Measurements from ENCODE around the gene UNC119B. TPM values are rescaled to one million over a fixed set of nuclear protein-coding genes. Genes with fewer than 3 reads are reported as not detected.

UNC119B gene
- total and polyA plus RNA-seq, 2 donors, result 9.3 to 12.0 TPM

GRCh38 chr12:120739031-120739762, 28.9 kb downstream of the UNC119B start:
- 97% methylated on average over 38 of the region's 38 CpGs for WGBS
- Histone ChIP-seq H3K36me3 (ENCODE audit: control insufficient read depth in 2 of 2, insufficient read depth in 2 of 2, low read length in 1 of 2) (peaks cover 2 to 24% of the 10 kb centered on the region in 2 donors), H3K27me3 (ENCODE audit: control insufficient read depth in 2 of 2, insufficient read depth in 1 of 2, low read length in 1 of 2) (no peaks in the 10 kb centered on the region), H3K9me3 (ENCODE audit: control insufficient read depth in 2 of 2, insufficient read depth in 1 of 2, low read length in 1 of 2) (no peaks in the 10 kb centered on the region), H3K27ac (ENCODE audit: low read depth in 1 of 2, low read length in 1 of 2) (no peak overlapping the region), H3K4me3 (ENCODE audit: low read length in 2 of 2) (no peak overlapping the region), H3K4me1 (ENCODE audit: control insufficient read depth in 2 of 2, insufficient read depth in 2 of 2, low read length in 2 of 2) (no peaks in the 10 kb centered on the region)
- DNase-seq (ENCODE audit: low read depth in 6 of 9, low spot score in 9 of 9), result no peak

GRCh38 chr12:120739821-120740613, 29.8 kb downstream of the UNC119B start:
- WGBS, result 93% methylated on average over 16 of the region's 16 CpGs
- H3K4me3 ChIP-seq (ENCODE audit: low read length in 2 of 2), result no peak overlapping the region
- H3K4me1 ChIP-seq (ENCODE audit: control insufficient read depth in 2 of 2, insufficient read depth in 2 of 2, low read length in 2 of 2), result no peaks in the 10 kb centered on the region
- peaks cover 2 to 23% of the 10 kb centered on the region in 2 donors for H3K36me3 ChIP-seq (ENCODE audit: control insufficient read depth in 2 of 2, insufficient read depth in 2 of 2, low read length in 1 of 2)
- DNase-seq (ENCODE audit: low read depth in 6 of 9, low spot score in 9 of 9), result no peak
- H3K9me3 ChIP-seq (ENCODE audit: control insufficient read depth in 2 of 2, insufficient read depth in 1 of 2, low read length in 1 of 2), result no peaks in the 10 kb centered on the region
- peak overlapping the region in 1 of 2 donors; percentile 5 for H3K27ac ChIP-seq (ENCODE audit: low read depth in 1 of 2, low read length in 1 of 2)
- no peaks in the 10 kb centered on the region for H3K27me3 ChIP-seq (ENCODE audit: control insufficient read depth in 2 of 2, insufficient read depth in 1 of 2, low read length in 1 of 2)

GRCh38 chr12:120740871-120741270, 30.6 kb downstream of the UNC119B start:
- Histone ChIP-seq H3K27ac (ENCODE audit: low read depth in 1 of 2, low read length in 1 of 2) (no peak overlapping the region), H3K9me3 (ENCODE audit: control insufficient read depth in 2 of 2, insufficient read depth in 1 of 2, low read length in 1 of 2) (no peaks in the 10 kb centered on the region), H3K4me3 (ENCODE audit: low read length in 2 of 2) (no peak overlapping the region), H3K27me3 (ENCODE audit: control insufficient read depth in 2 of 2, insufficient read depth in 1 of 2, low read length in 1 of 2) (no peaks in the 10 kb centered on the region), H3K4me1 (ENCODE audit: control insufficient read depth in 2 of 2, insufficient read depth in 2 of 2, low read length in 2 of 2) (no peaks in the 10 kb centered on the region), H3K36me3 (ENCODE audit: control insufficient read depth in 2 of 2, insufficient read depth in 2 of 2, low read length in 1 of 2) (peaks cover 2 to 23% of the 10 kb centered on the region in 2 donors)
- WGBS, result 98% methylated on average over 15 of the region's 15 CpGs
- DNase-seq (ENCODE audit: low read depth in 6 of 9, low spot score in 9 of 9), result no peak

- H3K27ac ChIP-seq (ENCODE audit: low read depth in 1 of 2, low read length in 1 of 2), result no peak overlapping the region
- H3K4me3 ChIP-seq (ENCODE audit: low read length in 2 of 2), result no peak overlapping the region
- H3K36me3 ChIP-seq (ENCODE audit: control insufficient read depth in 2 of 2, insufficient read depth in 2 of 2, low read length in 1 of 2), result peaks cover 2 to 23% of the 10 kb centered on the region in 2 donors
- no peaks in the 10 kb centered on the region for H3K4me1 ChIP-seq (ENCODE audit: control insufficient read depth in 2 of 2, insufficient read depth in 2 of 2, low read length in 2 of 2)
- H3K27me3 ChIP-seq (ENCODE audit: control insufficient read depth in 2 of 2, insufficient read depth in 1 of 2, low read length in 1 of 2), result no peaks in the 10 kb centered on the region
- 95% methylated on average over 33 of the region's 33 CpGs for WGBS
- H3K9me3 ChIP-seq (ENCODE audit: control insufficient read depth in 2 of 2, insufficient read depth in 1 of 2, low read length in 1 of 2), result no peaks in the 10 kb centered on the region
- no peak for DNase-seq (ENCODE audit: low read depth in 6 of 9, low spot score in 9 of 9)
Observed at GRCh38 chr12:120741476-120742421, 31.5 kb downstream of the UNC119B start.

- no peak overlapping the region for H3K4me3 ChIP-seq (ENCODE audit: low read length in 2 of 2)
- no peaks in the 10 kb centered on the region for H3K36me3 ChIP-seq (ENCODE audit: control insufficient read depth in 2 of 2, insufficient read depth in 2 of 2, low read length in 1 of 2)
- no peak overlapping the region for H3K27ac ChIP-seq (ENCODE audit: low read depth in 1 of 2, low read length in 1 of 2)
- no peaks in the 10 kb centered on the region for H3K9me3 ChIP-seq (ENCODE audit: control insufficient read depth in 2 of 2, insufficient read depth in 1 of 2, low read length in 1 of 2)
- DNase-seq (ENCODE audit: low read depth in 6 of 9, low spot score in 9 of 9), result no peak
- no peaks in the 10 kb centered on the region for H3K27me3 ChIP-seq (ENCODE audit: control insufficient read depth in 2 of 2, insufficient read depth in 1 of 2, low read length in 1 of 2)
- H3K4me1 ChIP-seq (ENCODE audit: control insufficient read depth in 2 of 2, insufficient read depth in 2 of 2, low read length in 2 of 2), result no peaks in the 10 kb centered on the region
- WGBS, result 96% methylated on average over 15 of the region's 15 CpGs
Observed at GRCh38 chr12:120744922-120745493, 34.8 kb downstream of the UNC119B start.

GRCh38 chr12:120748242-120748641, 38.0 kb downstream of the UNC119B start:
- WGBS, result 97% methylated on average over 7 of the region's 7 CpGs
- no peaks in the 10 kb centered on the region for H3K36me3 ChIP-seq (ENCODE audit: control insufficient read depth in 2 of 2, insufficient read depth in 2 of 2, low read length in 1 of 2)
- no peak overlapping the region for H3K27ac ChIP-seq (ENCODE audit: low read depth in 1 of 2, low read length in 1 of 2)
- no peak for DNase-seq (ENCODE audit: low read depth in 6 of 9, low spot score in 9 of 9)
- H3K4me3 ChIP-seq (ENCODE audit: low read length in 2 of 2), result no peak overlapping the region
- H3K27me3 ChIP-seq (ENCODE audit: control insufficient read depth in 2 of 2, insufficient read depth in 1 of 2, low read length in 1 of 2), result no peaks in the 10 kb centered on the region
- H3K4me1 ChIP-seq (ENCODE audit: control insufficient read depth in 2 of 2, insufficient read depth in 2 of 2, low read length in 2 of 2), result no peaks in the 10 kb centered on the region
- no peaks in the 10 kb centered on the region for H3K9me3 ChIP-seq (ENCODE audit: control insufficient read depth in 2 of 2, insufficient read depth in 1 of 2, low read length in 1 of 2)

GRCh38 chr12:120749256-120749655, 39.0 kb downstream of the UNC119B start:
- no peak overlapping the region for H3K27ac ChIP-seq (ENCODE audit: low read depth in 1 of 2, low read length in 1 of 2)
- WGBS, result 96% methylated on average over 5 of the region's 5 CpGs
- no peaks in the 10 kb centered on the region for H3K27me3 ChIP-seq (ENCODE audit: control insufficient read depth in 2 of 2, insufficient read depth in 1 of 2, low read length in 1 of 2)
- H3K36me3 ChIP-seq (ENCODE audit: control insufficient read depth in 2 of 2, insufficient read depth in 2 of 2, low read length in 1 of 2), result no peaks in the 10 kb centered on the region
- no peaks in the 10 kb centered on the region for H3K4me1 ChIP-seq (ENCODE audit: control insufficient read depth in 2 of 2, insufficient read depth in 2 of 2, low read length in 2 of 2)
- no peak overlapping the region for H3K4me3 ChIP-seq (ENCODE audit: low read length in 2 of 2)
- no peak for DNase-seq (ENCODE audit: low read depth in 6 of 9, low spot score in 9 of 9)
- peaks cover 0 to under 1% of the 10 kb centered on the region in 2 donors for H3K9me3 ChIP-seq (ENCODE audit: control insufficient read depth in 2 of 2, insufficient read depth in 1 of 2, low read length in 1 of 2)

GRCh38 chr12:120750806-120751205, 40.5 kb downstream of the UNC119B start:
- Histone ChIP-seq H3K4me3 (ENCODE audit: low read length in 2 of 2) (no peak overlapping the region), H3K4me1 (ENCODE audit: control insufficient read depth in 2 of 2, insufficient read depth in 2 of 2, low read length in 2 of 2) (no peaks in the 10 kb centered on the region), H3K36me3 (ENCODE audit: control insufficient read depth in 2 of 2, insufficient read depth in 2 of 2, low read length in 1 of 2) (no peaks in the 10 kb centered on the region), H3K27ac (ENCODE audit: low read depth in 1 of 2, low read length in 1 of 2) (no peak overlapping the region), H3K27me3 (ENCODE audit: control insufficient read depth in 2 of 2, insufficient read depth in 1 of 2, low read length in 1 of 2) (no peaks in the 10 kb centered on the region), H3K9me3 (ENCODE audit: control insufficient read depth in 2 of 2, insufficient read depth in 1 of 2, low read length in 1 of 2) (peaks cover 0 to 6% of the 10 kb centered on the region in 2 donors)
- 96% methylated on average over 5 of the region's 5 CpGs for WGBS
- no peak for DNase-seq (ENCODE audit: low read depth in 6 of 9, low spot score in 9 of 9)

Measured in thymus (tissue), 11 donors.